ENCODE measurements around the gene KRTAP9-7.

DNA sequence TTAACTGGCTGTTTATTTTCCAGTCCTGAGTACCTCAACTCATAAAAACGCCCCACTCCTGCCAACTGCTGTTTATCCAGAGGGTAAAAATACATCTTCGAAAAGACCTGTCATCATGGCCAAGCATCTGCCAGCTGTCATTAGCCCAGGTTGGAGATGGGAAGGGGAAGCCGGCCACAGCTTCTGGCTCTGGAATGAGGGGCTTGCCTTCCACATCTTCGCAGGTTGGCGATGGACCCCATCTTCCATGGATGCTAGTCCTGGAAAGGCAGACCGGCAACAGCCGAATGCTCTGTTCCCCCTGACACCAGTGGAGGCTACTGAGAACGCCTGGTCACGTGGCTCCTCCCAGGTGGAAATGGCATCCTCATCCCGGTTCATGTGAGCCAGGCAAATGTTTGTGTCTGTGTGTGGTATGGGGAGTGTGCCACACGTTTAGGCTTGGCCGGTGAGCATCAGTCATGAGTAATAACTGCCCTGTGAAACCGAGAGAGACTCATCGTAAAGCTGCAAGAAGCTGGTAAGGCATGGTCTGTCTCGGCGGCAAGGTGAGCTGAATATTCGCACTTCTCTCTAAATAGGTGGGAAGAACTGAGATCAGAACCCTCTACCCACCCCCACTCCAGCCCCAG lies 40.4 kb downstream of the KRTAP9-7 start:
- TF ChIP-seq POLR2A (IDR thresholded peaks at IDR 0.05; ENCODE audit: low read length), result no peak
- TF ChIP-seq GATA1 (IDR thresholded peaks at IDR 0.05; ENCODE audit: low read depth, low read length), result no peak

Data from erythroblast (primary cell).